Epidermal melanocyte (primary cell): ENCODE data around the gene MMP28.
"Not testable (repeated sequence)": the region's sequence is repeated elsewhere in the genome, so short reads cannot be mapped to it uniquely, and the experiment has no call there.

Experiments
- DNase-seq: peaks from one replicate; pipeline ENCODE4 v3.0.0; 2011; ENCODE audit warnings: low spot score; ENCODE audit not compliant: insufficient read length

The MMP28 gene

GRCh38 chr17:35766489-35766877 is 29.0 kb downstream of the MMP28 start:
- no peak for DNase-seq

GRCh38 chr17:35765756-35766488 is 29.5 kb downstream of the MMP28 start:
- no peak for DNase-seq

GRCh38 chr17:35765086-35765710 is 30.2 kb downstream of the MMP28 start:
- peak; percentile 57 for DNase-seq

GRCh38 chr17:35764123-35764991 is 31.1 kb downstream of the MMP28 start:
- DNase-seq = peak; percentile 92

GRCh38 chr17:35763767-35764122 is 31.7 kb downstream of the MMP28 start:
- DNase-seq = no peak

- DNase-seq = no peak
Observed at GRCh38 chr17:35761601-35762000, 33.8 kb downstream of the MMP28 start.

GRCh38 chr17:35760587-35760986 is 34.9 kb downstream of the MMP28 start, which contains the start of gene C17orf50:
Gene C17orf50, plus strand, starts transcription at chr17:35760887. Its CDS starts 55 bp downstream, at chr17:35760942.
- DNase-seq = no peak

- no peak for DNase-seq
Observed at GRCh38 chr17:35757243-35757642, 38.2 kb downstream of the MMP28 start.

- DNase-seq = no peak
Observed at GRCh38 chr17:35752945-35753764, 42.3 kb downstream of the MMP28 start, which contains the start of gene GAS2L2. Gene GAS2L2, minus strand, starts transcription at chr17:35753239. Its CDS starts 389 bp downstream, at chr17:35752850.

- no peak for DNase-seq
Observed at GRCh38 chr17:35752471-35752870, 43.0 kb downstream of the MMP28 start.

GRCh38 chr17:35751541-35751940 is 43.9 kb downstream of the MMP28 start:
- DNase-seq = not testable (repeated sequence)

GRCh38 chr17:35750526-35751395 is 44.7 kb downstream of the MMP28 start:
- DNase-seq = no peak

GRCh38 chr17:35749560-35750412 is 45.7 kb downstream of the MMP28 start:
- no peak for DNase-seq

- no peak for DNase-seq
Observed at GRCh38 chr17:35748979-35749378, 46.5 kb downstream of the MMP28 start.

GRCh38 chr17:35748341-35748841 is 47.0 kb downstream of the MMP28 start:
- no peak for DNase-seq

GRCh38 chr17:35747540-35748017 is 47.9 kb downstream of the MMP28 start:
- peak; percentile 85 for DNase-seq

- DNase-seq = no peak
Observed at GRCh38 chr17:35745749-35746320, 49.6 kb downstream of the MMP28 start.

- DNase-seq = no peak
Observed at GRCh38 chr17:35745246-35745645, 50.2 kb downstream of the MMP28 start.
